ENCODE measurements around the gene EPS8. TPM values are rescaled to one million over a fixed set of nuclear protein-coding genes. Genes with fewer than 3 reads are reported as not detected.
A peak's percentile ranks its signal among the peaks of the same experiment; 100 is the strongest.

Gene EPS8
- total RNA-seq, 1 experiment from 2014 or later: 97.5 TPM

GRCh38 chr12:15638231-15638630 lies 151.0 kb downstream of the EPS8 start:
- Mint-ChIP-seq H3K4me1 (ENCODE audit: low read depth, unreplicated experiment) (peaks cover 42% of the 10 kb centered on the region), H3K27me3 (ENCODE audit: unreplicated experiment) (no peaks in the 10 kb centered on the region), H3K4me3 (ENCODE audit: low read depth, unreplicated experiment) (no peak overlapping the region), H3K27ac (ENCODE audit: unreplicated experiment) (no peak overlapping the region), H3K36me3 (ENCODE audit: insufficient read depth, unreplicated experiment) (peaks cover 33% of the 10 kb centered on the region), H3K9me3 (ENCODE audit: low read depth, unreplicated experiment) (no peaks in the 10 kb centered on the region)
- BruUV-seq (replicated peaks): no TSS peak
- DNase-seq: no peak
- no peak for TF ChIP-seq CTCF (IDR thresholded peaks at IDR 0.05; ENCODE audit: unreplicated experiment)
- CTCF ChIA-PET: no interaction called here
- intact Hi-C loops (cut with micrococcal nuclease; ENCODE audit: unreplicated experiment): no loop called here

- peaks cover 57% of the 10 kb centered on the region for H3K4me1 Mint-ChIP-seq (ENCODE audit: low read depth, unreplicated experiment)
- H3K9me3 Mint-ChIP-seq (ENCODE audit: low read depth, unreplicated experiment): no peaks in the 10 kb centered on the region
- CTCF ChIA-PET: interaction anchor here (0.6 kb wide), 2 partner anchors 8 to 9 kb away, joined by 3 read pairs; no protein-coding TSS in a partner anchor
- no TSS peak for BruUV-seq (replicated peaks)
- TF ChIP-seq CTCF (IDR thresholded peaks at IDR 0.05; ENCODE audit: unreplicated experiment): no peak
- peaks cover 38% of the 10 kb centered on the region for H3K36me3 Mint-ChIP-seq (ENCODE audit: insufficient read depth, unreplicated experiment)
- intact Hi-C loops (cut with micrococcal nuclease; ENCODE audit: unreplicated experiment): no loop called here
- no peak overlapping the region for H3K4me3 Mint-ChIP-seq (ENCODE audit: low read depth, unreplicated experiment)
- no peaks in the 10 kb centered on the region for H3K27me3 Mint-ChIP-seq (ENCODE audit: unreplicated experiment)
- DNase-seq: no peak
- H3K27ac Mint-ChIP-seq (ENCODE audit: unreplicated experiment): peak overlapping the region; percentile 70
Measured at GRCh38 chr12:15636060-15636890, 152.9 kb downstream of the EPS8 start.

- TF ChIP-seq CTCF (IDR thresholded peaks at IDR 0.05; ENCODE audit: unreplicated experiment): no peak
- Mint-ChIP-seq H3K27me3 (ENCODE audit: unreplicated experiment) (no peaks in the 10 kb centered on the region), H3K4me3 (ENCODE audit: low read depth, unreplicated experiment) (no peak overlapping the region), H3K27ac (ENCODE audit: unreplicated experiment) (peak overlapping the region; percentile 48), H3K4me1 (ENCODE audit: low read depth, unreplicated experiment) (peaks cover 73% of the 10 kb centered on the region), H3K36me3 (ENCODE audit: insufficient read depth, unreplicated experiment) (peaks cover 41% of the 10 kb centered on the region), H3K9me3 (ENCODE audit: low read depth, unreplicated experiment) (no peaks in the 10 kb centered on the region)
- CTCF ChIA-PET: interaction anchor here (1.3 to 1.5 kb wide), 2 partner anchors 11 to 28 kb away, joined by 3 to 4 read pairs; no protein-coding TSS in a partner anchor
- DNase-seq: no peak
- intact Hi-C loops (cut with micrococcal nuclease; ENCODE audit: unreplicated experiment): no loop called here
- BruUV-seq (replicated peaks): no TSS peak
Measured at GRCh38 chr12:15634010-15634683, 155.0 kb downstream of the EPS8 start.

- no peaks in the 10 kb centered on the region for H3K9me3 Mint-ChIP-seq (ENCODE audit: low read depth, unreplicated experiment)
- CTCF ChIA-PET: no interaction called here
- DNase-seq: no peak
- intact Hi-C loops (cut with micrococcal nuclease; ENCODE audit: unreplicated experiment): no loop called here
- no peak overlapping the region for H3K4me3 Mint-ChIP-seq (ENCODE audit: low read depth, unreplicated experiment)
- no peaks in the 10 kb centered on the region for H3K27me3 Mint-ChIP-seq (ENCODE audit: unreplicated experiment)
- no TSS peak for BruUV-seq (replicated peaks)
- peak overlapping the region; percentile 71 for H3K27ac Mint-ChIP-seq (ENCODE audit: unreplicated experiment)
- peaks cover 41% of the 10 kb centered on the region for H3K36me3 Mint-ChIP-seq (ENCODE audit: insufficient read depth, unreplicated experiment)
- TF ChIP-seq CTCF (IDR thresholded peaks at IDR 0.05; ENCODE audit: unreplicated experiment): no peak
- H3K4me1 Mint-ChIP-seq (ENCODE audit: low read depth, unreplicated experiment): peaks cover 72% of the 10 kb centered on the region
Measured at GRCh38 chr12:15633201-15633600, 156.0 kb downstream of the EPS8 start.

All from Calu3 (cell line).